T-helper 22 cell (primary cell): Measurements from ENCODE around the gene NDUFAF8.
A peak's percentile ranks its signal among the peaks of the same experiment; 100 is the strongest.

Experiments used
- DNase-seq: peaks from one replicate; pipeline ENCODE4 v3.0.0-alpha.2; 2020; ENCODE audit warnings: low read depth

The NDUFAF8 gene, protein sequence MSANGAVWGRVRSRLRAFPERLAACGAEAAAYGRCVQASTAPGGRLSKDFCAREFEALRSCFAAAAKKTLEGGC

DNA sequence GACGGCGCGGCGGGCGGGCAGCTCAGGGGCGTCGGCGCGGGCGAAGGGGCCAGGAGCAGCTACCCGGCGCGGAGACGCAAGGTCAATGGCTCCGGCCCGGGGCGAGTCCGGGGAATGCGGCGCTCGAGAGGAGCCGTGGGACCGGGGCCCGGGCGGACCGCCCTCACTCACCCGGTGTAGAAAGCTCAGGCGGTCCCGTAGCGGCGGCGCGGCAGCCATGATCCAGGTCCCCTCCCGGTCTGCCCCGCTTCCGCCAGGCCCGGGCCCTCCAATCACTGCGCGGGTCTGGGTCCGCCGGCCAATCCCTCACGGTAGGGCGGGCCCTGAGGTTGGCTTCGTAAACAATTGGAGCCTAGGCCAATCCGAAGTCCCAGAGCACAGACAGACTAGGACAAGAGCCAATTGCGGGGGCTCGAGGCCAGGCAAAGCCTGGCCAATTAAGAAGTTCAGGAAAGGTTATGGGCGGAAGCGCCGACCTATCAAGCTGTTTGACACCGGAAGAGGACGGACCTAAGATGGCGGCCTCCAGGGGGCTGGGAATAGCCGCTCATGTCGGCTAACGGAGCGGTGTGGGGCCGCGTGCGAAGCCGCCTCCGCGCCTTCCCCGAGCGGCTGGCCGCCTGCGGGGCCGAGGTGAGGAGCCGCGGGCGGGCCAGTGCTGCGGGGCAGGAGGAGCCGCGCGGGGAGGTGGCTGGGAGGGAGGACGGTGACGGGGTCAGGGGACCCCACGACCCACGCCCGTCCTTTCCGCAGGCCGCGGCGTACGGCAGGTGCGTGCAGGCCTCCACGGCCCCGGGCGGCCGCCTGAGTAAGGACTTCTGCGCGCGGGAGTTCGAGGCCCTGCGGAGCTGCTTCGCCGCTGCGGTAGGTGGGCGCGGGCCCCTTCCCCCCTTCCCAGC is at the start of gene NDUFAF8, which contains the start of gene TEPSIN:
NDUFAF8 (plus strand) TSS at position 504 of the 899 bp plus-strand sequence; CDS start at position 550, 46 bp downstream.
TEPSIN (minus strand) TSS at position 241 of the 899 bp plus-strand sequence; CDS start at position 219, 22 bp downstream.
- peak; percentile 96 for DNase-seq

GRCh38 chr17:81189670-81190530 is 49.2 kb upstream of the NDUFAF8 start:
- DNase-seq: no peak

DNA sequence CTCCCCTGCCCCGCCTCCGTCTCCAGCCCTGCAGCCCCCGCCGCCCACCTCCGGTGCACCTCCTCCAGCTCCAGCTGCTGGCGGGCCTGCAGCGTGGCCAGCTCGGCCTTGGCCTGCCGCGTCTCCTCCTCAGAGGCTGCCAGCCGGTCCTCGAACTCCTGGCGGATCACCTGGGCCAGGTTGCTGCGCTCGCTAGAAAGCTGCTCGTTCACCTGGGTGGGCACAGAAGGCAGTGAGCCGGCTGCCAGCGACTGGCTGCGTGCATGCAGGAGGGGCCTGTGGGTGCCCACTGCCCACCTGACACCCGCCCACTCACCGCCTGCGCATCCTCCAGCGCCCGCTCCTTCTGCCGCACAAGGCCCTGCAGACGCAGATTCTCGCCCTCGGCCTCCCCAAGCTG is 48.5 kb upstream of the NDUFAF8 start:
- DNase-seq: no peak

DNA sequence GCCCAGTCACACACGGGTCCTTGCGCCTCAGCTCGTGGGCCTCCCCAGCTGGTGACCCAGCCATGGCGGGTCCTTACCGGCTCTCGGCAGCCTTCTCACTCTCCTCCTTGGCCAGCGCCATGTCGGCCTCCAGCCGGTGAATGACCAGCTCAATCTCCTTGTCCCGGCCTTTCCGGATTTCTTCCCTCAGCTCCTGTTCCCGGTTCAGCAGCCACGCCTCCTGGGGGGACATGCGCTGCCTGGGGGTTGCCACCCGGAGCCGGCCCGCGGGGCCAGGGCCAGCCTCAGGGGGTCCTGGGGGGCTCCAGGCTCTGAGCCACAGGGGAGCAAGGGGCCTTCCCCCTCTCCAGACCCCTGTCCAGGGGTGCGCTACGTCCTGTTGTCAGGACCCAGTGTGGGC is 48.0 kb upstream of the NDUFAF8 start:
- DNase-seq: no peak

DNA sequence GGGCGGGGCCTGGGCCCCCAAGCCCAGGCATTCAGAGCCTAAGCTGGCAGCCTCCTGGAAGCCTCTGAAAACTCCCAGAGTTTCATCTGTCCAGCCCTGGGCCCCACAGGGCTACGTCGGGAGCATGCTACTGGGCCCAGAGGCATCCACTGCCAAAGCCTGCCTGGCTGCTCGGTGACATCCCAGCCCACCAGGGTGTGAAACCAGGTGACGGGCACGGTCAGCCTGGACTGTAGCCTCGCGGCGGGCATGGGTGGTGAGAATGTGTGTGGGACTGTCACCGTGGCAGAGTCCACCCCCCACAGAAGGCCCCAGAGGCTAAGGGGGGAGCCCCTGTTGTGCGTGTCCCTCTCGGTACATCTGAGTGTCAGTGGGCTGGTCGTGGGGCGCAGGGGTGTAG is 47.5 kb upstream of the NDUFAF8 start:
- no peak for DNase-seq

- no peak for DNase-seq
Measured at GRCh38 chr17:81192386-81193050, 46.6 kb upstream of the NDUFAF8 start.

DNA sequence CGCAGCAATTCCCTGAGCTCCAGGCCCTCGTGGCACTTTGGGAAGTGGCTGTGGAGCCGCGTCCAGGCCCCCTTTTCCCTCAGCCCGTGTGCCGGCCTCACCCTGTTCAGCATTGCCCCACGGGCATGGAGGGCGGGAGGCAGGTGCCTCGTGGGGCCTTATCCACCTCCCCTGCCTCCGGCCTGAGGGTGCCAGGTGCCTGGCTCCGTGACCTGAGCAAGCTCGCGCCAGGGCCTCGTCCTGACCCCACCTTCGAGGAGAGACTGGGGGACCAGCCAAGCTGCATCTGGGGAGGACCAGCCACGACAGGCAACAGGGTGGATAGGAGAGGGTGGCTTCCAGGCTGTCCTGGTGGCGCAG is 46.1 kb upstream of the NDUFAF8 start:
- no peak for DNase-seq

GRCh38 chr17:81193470-81194224 is 45.5 kb upstream of the NDUFAF8 start:
- DNase-seq: no peak

GRCh38 chr17:81194225-81194760 is 44.8 kb upstream of the NDUFAF8 start:
- DNase-seq: no peak

- no peak for DNase-seq
Measured at GRCh38 chr17:81194941-81195901, 43.9 kb upstream of the NDUFAF8 start.

GRCh38 chr17:81195941-81196495 is 43.1 kb upstream of the NDUFAF8 start:
- no peak for DNase-seq

GRCh38 chr17:81196505-81197408 is 42.4 kb upstream of the NDUFAF8 start:
- no peak for DNase-seq

DNA sequence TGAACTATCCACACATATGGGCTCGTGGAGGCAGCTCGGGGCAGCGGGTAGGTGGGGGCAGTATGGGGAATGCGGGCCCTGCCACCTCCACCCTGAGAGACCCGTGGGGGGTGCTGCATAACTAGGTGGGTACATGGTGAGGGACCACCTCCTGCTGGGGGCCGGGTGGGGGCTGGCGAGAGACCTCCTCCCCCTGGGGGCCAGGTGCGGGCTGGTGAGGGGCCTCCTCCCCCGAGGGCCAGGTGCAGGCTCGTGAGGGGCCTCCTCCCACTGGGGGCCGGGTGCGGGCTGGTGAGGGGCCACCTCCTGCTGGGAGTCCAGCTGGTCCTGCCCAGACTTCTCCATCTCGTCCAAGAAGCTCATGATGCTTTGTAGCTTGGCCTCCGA is 41.7 kb upstream of the NDUFAF8 start:
- no peak for DNase-seq

DNA sequence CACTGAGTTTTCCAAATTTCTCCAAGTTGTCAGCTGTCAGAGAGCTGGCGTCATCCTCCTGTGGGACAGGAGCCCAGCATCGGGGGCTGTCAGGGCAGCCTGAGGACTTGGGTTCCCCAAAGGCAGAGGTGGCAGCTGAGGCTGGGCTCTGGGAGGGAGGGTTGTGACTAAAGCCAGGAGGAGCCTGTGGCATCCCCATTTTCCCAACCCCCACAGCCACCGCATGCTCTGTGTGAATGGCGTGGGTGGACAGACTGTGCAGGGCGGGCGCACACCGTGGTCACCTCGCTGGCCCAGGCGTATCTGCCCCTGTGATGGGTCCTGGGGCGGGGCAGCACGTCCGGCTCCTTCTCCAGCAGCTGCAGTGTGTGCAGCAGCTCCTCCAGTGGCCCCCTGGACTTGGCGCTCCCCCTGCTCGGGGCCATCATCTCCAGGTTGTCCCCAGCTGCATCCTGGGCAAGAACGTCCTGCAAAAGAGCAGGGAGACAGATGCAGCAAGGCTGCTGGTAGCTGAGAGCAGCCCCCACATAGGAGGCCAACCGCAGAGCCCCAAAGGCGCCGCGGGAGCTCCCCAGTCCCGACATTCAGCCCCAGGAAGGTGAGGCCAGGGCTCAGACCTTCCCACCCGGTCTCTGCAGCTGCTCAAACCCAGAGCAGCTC is 41.2 kb upstream of the NDUFAF8 start:
- DNase-seq: no peak

- no peak for DNase-seq
Measured at GRCh38 chr17:81198826-81199481, 40.2 kb upstream of the NDUFAF8 start.

DNA sequence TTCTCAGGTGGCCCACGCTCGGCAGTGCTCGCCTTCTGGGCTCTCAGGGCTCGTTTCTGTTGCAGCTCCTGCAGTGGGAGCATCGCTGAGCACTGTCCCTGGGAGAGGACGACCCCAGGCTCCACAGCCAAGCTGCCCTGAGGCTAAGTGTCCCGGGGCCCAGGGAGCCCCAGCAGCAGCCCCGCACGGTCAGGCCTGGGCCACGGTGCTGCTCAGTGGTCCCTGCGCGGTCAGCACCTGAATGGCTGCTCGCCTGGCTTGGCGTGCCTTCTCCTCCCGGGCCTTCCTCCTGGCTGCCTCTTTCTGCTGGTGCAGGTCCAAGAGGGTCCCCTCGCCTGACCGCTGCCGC is 39.7 kb upstream of the NDUFAF8 start:
- DNase-seq: no peak

- DNase-seq: no peak
Measured at GRCh38 chr17:81200201-81200600, 38.9 kb upstream of the NDUFAF8 start.
